ENCODE results near the gene PTP4A1. TPM values are rescaled to one million over a fixed set of nuclear protein-coding genes. Genes with fewer than 3 reads are reported as not detected.

PTP4A1 gene
- total and polyA plus RNA-seq, 4 experiments from 2014 or later: 22.6 to 96.3 (median 36.0) TPM

GRCh38 chr6:63538550-63538949 is 33.7 kb upstream of the PTP4A1 start:
- no peak overlapping the region for H3K4me3 Mint-ChIP-seq
- ChIA-PET POLR2A (ENCODE audit: partially characterized antibody) (no interaction called here), CTCF (ENCODE audit: partially characterized antibody) (no interaction called here)
- H3K9me3 Mint-ChIP-seq: peaks cover 0 to 4% (median 0%) of the 10 kb centered on the region in 8 donors
- DNase-seq: no peak
- no peak overlapping the region for H3K27ac Mint-ChIP-seq
- H3K27ac ChIP-seq (ENCODE audit: low read depth, low read length): no peak overlapping the region
- no peaks in the 10 kb centered on the region for H3K36me3 Mint-ChIP-seq
- H3K27me3 Mint-ChIP-seq: peaks cover 2 to 6% of the 10 kb centered on the region in 2 donors
- H3K9me3 ChIP-seq (ENCODE audit: control insufficient read depth in 1 of 2, low read length in 2 of 2): no peaks in the 10 kb centered on the region
- no peaks in the 10 kb centered on the region for H3K4me1 Mint-ChIP-seq
- H3K4me1 ChIP-seq (ENCODE audit: insufficient read depth, low read length): no peaks in the 10 kb centered on the region
- H3K36me3 ChIP-seq (ENCODE audit: insufficient read depth, low read length): no peaks in the 10 kb centered on the region
- intact Hi-C loops (cut with micrococcal nuclease): no loop called here
- no peaks in the 10 kb centered on the region for H3K27me3 ChIP-seq (ENCODE audit: insufficient read depth, low read length)
- no peak overlapping the region for H3K4me3 ChIP-seq (ENCODE audit: low read length in 2 of 2)

GRCh38 chr6:63543001-63543400 is 29.3 kb upstream of the PTP4A1 start:
- CTCF ChIA-PET (ENCODE audit: partially characterized antibody): no interaction called here
- POLR2A ChIA-PET (ENCODE audit: partially characterized antibody): no interaction called here
- H3K36me3 Mint-ChIP-seq: no peaks in the 10 kb centered on the region

GRCh38 chr6:63543982-63544381 is 28.3 kb upstream of the PTP4A1 start:
- Histone ChIP-seq H3K27me3 (ENCODE audit: insufficient read depth, low read length) (peaks cover 4% of the 10 kb centered on the region), H3K4me1 (ENCODE audit: insufficient read depth, low read length) (no peaks in the 10 kb centered on the region), H3K9me3 (ENCODE audit: control insufficient read depth in 1 of 2, low read length in 2 of 2) (no peaks in the 10 kb centered on the region), H3K36me3 (ENCODE audit: insufficient read depth, low read length) (no peaks in the 10 kb centered on the region), H3K4me3 (ENCODE audit: low read length in 2 of 2) (no peak overlapping the region), H3K27ac (ENCODE audit: low read depth, low read length) (no peak overlapping the region)
- Mint-ChIP-seq H3K9me3 (peaks cover 0 to 4% (median 0%) of the 10 kb centered on the region in 8 donors), H3K4me3 (no peak overlapping the region), H3K27me3 (peaks cover 10 to 12% of the 10 kb centered on the region in 2 donors), H3K4me1 (peaks cover 0 to 2% (median 0%) of the 10 kb centered on the region in 4 donors), H3K27ac (no peak overlapping the region), H3K36me3 (no peaks in the 10 kb centered on the region)
- CTCF ChIA-PET (ENCODE audit: partially characterized antibody): no interaction called here
- DNase-seq: no peak
- POLR2A ChIA-PET (ENCODE audit: partially characterized antibody): no interaction called here
- intact Hi-C loops (cut with micrococcal nuclease): no loop called here

More at GRCh38 chr6:63543001-63543400, 29.3 kb upstream of the PTP4A1 start:
- Histone ChIP-seq H3K4me3 (ENCODE audit: low read length in 2 of 2) (no peak overlapping the region), H3K27ac (ENCODE audit: low read depth, low read length) (no peak overlapping the region), H3K27me3 (ENCODE audit: insufficient read depth, low read length) (peaks cover 4% of the 10 kb centered on the region), H3K4me1 (ENCODE audit: insufficient read depth, low read length) (no peaks in the 10 kb centered on the region), H3K36me3 (ENCODE audit: insufficient read depth, low read length) (no peaks in the 10 kb centered on the region), H3K9me3 (ENCODE audit: control insufficient read depth in 1 of 2, low read length in 2 of 2) (no peaks in the 10 kb centered on the region)
- Mint-ChIP-seq H3K27ac (no peak overlapping the region), H3K4me1 (peaks cover 0 to 2% (median 0%) of the 10 kb centered on the region in 4 donors), H3K4me3 (no peak overlapping the region), H3K27me3 (peaks cover 10 to 12% of the 10 kb centered on the region in 2 donors), H3K9me3 (peaks cover 0 to 4% (median 0%) of the 10 kb centered on the region in 8 donors)
- no peak for DNase-seq
- intact Hi-C loops (cut with micrococcal nuclease): no loop called here

GRCh38 chr6:63546236-63546635 is 26.0 kb upstream of the PTP4A1 start:
- ChIA-PET POLR2A (ENCODE audit: partially characterized antibody) (no interaction called here), CTCF (ENCODE audit: partially characterized antibody) (no interaction called here)
- no peaks in the 10 kb centered on the region for H3K4me1 ChIP-seq (ENCODE audit: insufficient read depth, low read length)
- H3K9me3 ChIP-seq (ENCODE audit: control insufficient read depth in 1 of 2, low read length in 2 of 2): no peaks in the 10 kb centered on the region
- Mint-ChIP-seq H3K27me3 (peaks cover 8 to 12% of the 10 kb centered on the region in 2 donors), H3K27ac (no peak overlapping the region), H3K36me3 (no peaks in the 10 kb centered on the region), H3K4me3 (no peak overlapping the region), H3K4me1 (peaks cover 0 to 2% (median 0%) of the 10 kb centered on the region in 4 donors), H3K9me3 (peaks cover 0 to 4% (median 0%) of the 10 kb centered on the region in 8 donors)
- intact Hi-C loops (cut with micrococcal nuclease): no loop called here
- DNase-seq: no peak
- H3K36me3 ChIP-seq (ENCODE audit: insufficient read depth, low read length): no peaks in the 10 kb centered on the region
- H3K27ac ChIP-seq (ENCODE audit: low read depth, low read length): no peak overlapping the region
- no peak overlapping the region for H3K4me3 ChIP-seq (ENCODE audit: low read length in 2 of 2)
- H3K27me3 ChIP-seq (ENCODE audit: insufficient read depth, low read length): peaks cover 4% of the 10 kb centered on the region

GRCh38 chr6:63546697-63547096 is 25.6 kb upstream of the PTP4A1 start:
- H3K36me3 Mint-ChIP-seq: no peaks in the 10 kb centered on the region
- H3K27me3 ChIP-seq (ENCODE audit: insufficient read depth, low read length): peaks cover 4% of the 10 kb centered on the region
- H3K4me3 ChIP-seq (ENCODE audit: low read length in 2 of 2): no peak overlapping the region
- no peak overlapping the region for H3K27ac Mint-ChIP-seq
- H3K9me3 Mint-ChIP-seq: peaks cover 0 to 3% (median 0%) of the 10 kb centered on the region in 8 donors
- DNase-seq: no peak
- peaks cover 4 to 12% of the 10 kb centered on the region in 2 donors for H3K27me3 Mint-ChIP-seq
- no peaks in the 10 kb centered on the region for H3K36me3 ChIP-seq (ENCODE audit: insufficient read depth, low read length)
- no peak overlapping the region for H3K4me3 Mint-ChIP-seq
- intact Hi-C loops (cut with micrococcal nuclease): no loop called here
- peaks cover 0 to 2% (median 0%) of the 10 kb centered on the region in 4 donors for H3K4me1 Mint-ChIP-seq
- CTCF ChIA-PET (ENCODE audit: partially characterized antibody): no interaction called here
- H3K9me3 ChIP-seq (ENCODE audit: control insufficient read depth in 1 of 2, low read length in 2 of 2): no peaks in the 10 kb centered on the region
- H3K4me1 ChIP-seq (ENCODE audit: insufficient read depth, low read length): no peaks in the 10 kb centered on the region
- POLR2A ChIA-PET (ENCODE audit: partially characterized antibody): no interaction called here
- no peak overlapping the region for H3K27ac ChIP-seq (ENCODE audit: low read depth, low read length)

GRCh38 chr6:63549076-63549475 is 23.2 kb upstream of the PTP4A1 start:
- no peak overlapping the region for H3K27ac Mint-ChIP-seq
- H3K4me1 Mint-ChIP-seq: no peaks in the 10 kb centered on the region
- Histone ChIP-seq H3K9me3 (ENCODE audit: control insufficient read depth in 1 of 2, low read length in 2 of 2) (no peaks in the 10 kb centered on the region), H3K36me3 (ENCODE audit: insufficient read depth, low read length) (no peaks in the 10 kb centered on the region), H3K4me3 (ENCODE audit: low read length in 2 of 2) (no peak overlapping the region), H3K4me1 (ENCODE audit: insufficient read depth, low read length) (no peaks in the 10 kb centered on the region), H3K27ac (ENCODE audit: low read depth, low read length) (no peak overlapping the region), H3K27me3 (ENCODE audit: insufficient read depth, low read length) (peaks cover 1% of the 10 kb centered on the region)
- POLR2A ChIA-PET (ENCODE audit: partially characterized antibody): no interaction called here
- intact Hi-C loops (cut with micrococcal nuclease): no loop called here
- H3K27me3 Mint-ChIP-seq: peaks cover 5 to 12% of the 10 kb centered on the region in 2 donors
- no peaks in the 10 kb centered on the region for H3K36me3 Mint-ChIP-seq
- DNase-seq: no peak
- CTCF ChIA-PET (ENCODE audit: partially characterized antibody): no interaction called here
- H3K9me3 Mint-ChIP-seq: peaks cover 0 to 3% (median 0%) of the 10 kb centered on the region in 8 donors
- H3K4me3 Mint-ChIP-seq: no peak overlapping the region

GRCh38 chr6:63553208-63553607 is 19.1 kb upstream of the PTP4A1 start:
- Mint-ChIP-seq H3K36me3 (no peaks in the 10 kb centered on the region), H3K4me3 (no peak overlapping the region), H3K4me1 (no peaks in the 10 kb centered on the region), H3K27me3 (peaks cover 11 to 14% of the 10 kb centered on the region in 2 donors), H3K9me3 (no peaks in the 10 kb centered on the region), H3K27ac (no peak overlapping the region)
- Histone ChIP-seq H3K4me1 (ENCODE audit: insufficient read depth, low read length) (no peaks in the 10 kb centered on the region), H3K9me3 (ENCODE audit: control insufficient read depth in 1 of 2, low read length in 2 of 2) (no peaks in the 10 kb centered on the region), H3K27me3 (ENCODE audit: insufficient read depth, low read length) (no peaks in the 10 kb centered on the region), H3K27ac (ENCODE audit: low read depth, low read length) (no peak overlapping the region), H3K4me3 (ENCODE audit: low read length in 2 of 2) (no peak overlapping the region), H3K36me3 (ENCODE audit: insufficient read depth, low read length) (no peaks in the 10 kb centered on the region)
- POLR2A ChIA-PET (ENCODE audit: partially characterized antibody): no interaction called here
- no peak for DNase-seq
- intact Hi-C loops (cut with micrococcal nuclease): no loop called here
- CTCF ChIA-PET (ENCODE audit: partially characterized antibody): no interaction called here

- no peak overlapping the region for H3K27ac ChIP-seq (ENCODE audit: low read depth, low read length)
- DNase-seq: no peak
- Mint-ChIP-seq H3K4me3 (no peak overlapping the region), H3K27ac (no peak overlapping the region), H3K4me1 (no peaks in the 10 kb centered on the region), H3K36me3 (no peaks in the 10 kb centered on the region), H3K9me3 (no peaks in the 10 kb centered on the region), H3K27me3 (peaks cover 14 to 15% of the 10 kb centered on the region in 2 donors)
- no peaks in the 10 kb centered on the region for H3K4me1 ChIP-seq (ENCODE audit: insufficient read depth, low read length)
- H3K27me3 ChIP-seq (ENCODE audit: insufficient read depth, low read length): no peaks in the 10 kb centered on the region
- no peaks in the 10 kb centered on the region for H3K9me3 ChIP-seq (ENCODE audit: control insufficient read depth in 1 of 2, low read length in 2 of 2)
- ChIA-PET POLR2A (ENCODE audit: partially characterized antibody) (no interaction called here), CTCF (ENCODE audit: partially characterized antibody) (no interaction called here)
- intact Hi-C loops (cut with micrococcal nuclease): no loop called here
- H3K4me3 ChIP-seq (ENCODE audit: low read length in 2 of 2): no peak overlapping the region
- H3K36me3 ChIP-seq (ENCODE audit: insufficient read depth, low read length): no peaks in the 10 kb centered on the region
Measured at GRCh38 chr6:63553900-63554299, 18.4 kb upstream of the PTP4A1 start.
